DMS 273 (cell line): ENCODE measurements around the gene CCDC57.
"Not testable (repeated sequence)": the region's sequence is repeated elsewhere in the genome, so short reads cannot be mapped to it uniquely, and the experiment has no call there.

ENCODE experiments used
- DNase-seq: peaks from one replicate; lab custom pipeline; 2025; ENCODE audit not compliant: unreplicated experiment; lab: John Stamatoyannopoulos, UW

The CCDC57 gene

GRCh38 chr17:82225368-82226029, 12.9 kb upstream of the CCDC57 start:
- DNase-seq: no peak

DNA sequence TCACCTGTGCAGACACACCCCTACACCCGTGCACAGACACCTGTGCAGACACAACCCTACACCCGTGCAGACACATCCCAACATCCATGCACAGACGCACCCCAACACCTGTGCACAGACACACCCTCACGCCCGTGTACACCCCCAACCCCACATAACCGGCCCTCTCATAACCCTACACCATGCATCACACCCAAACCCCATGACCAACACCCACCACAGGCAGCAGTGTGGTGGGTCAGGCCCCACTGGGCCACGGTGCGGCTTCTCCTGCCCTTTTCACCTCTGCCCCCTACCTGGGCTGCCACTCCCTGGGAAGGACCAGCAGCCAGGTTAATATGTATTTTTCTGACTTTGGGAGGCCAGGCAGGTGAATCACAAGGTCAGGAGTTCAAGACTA, 12.0 kb upstream of the CCDC57 start:
- no peak for DNase-seq

- DNase-seq: no peak
Measured at GRCh38 chr17:82223517-82223916, 10.9 kb upstream of the CCDC57 start.

- DNase-seq: no peak
Measured at GRCh38 chr17:82222816-82223215, 10.2 kb upstream of the CCDC57 start.

DNA sequence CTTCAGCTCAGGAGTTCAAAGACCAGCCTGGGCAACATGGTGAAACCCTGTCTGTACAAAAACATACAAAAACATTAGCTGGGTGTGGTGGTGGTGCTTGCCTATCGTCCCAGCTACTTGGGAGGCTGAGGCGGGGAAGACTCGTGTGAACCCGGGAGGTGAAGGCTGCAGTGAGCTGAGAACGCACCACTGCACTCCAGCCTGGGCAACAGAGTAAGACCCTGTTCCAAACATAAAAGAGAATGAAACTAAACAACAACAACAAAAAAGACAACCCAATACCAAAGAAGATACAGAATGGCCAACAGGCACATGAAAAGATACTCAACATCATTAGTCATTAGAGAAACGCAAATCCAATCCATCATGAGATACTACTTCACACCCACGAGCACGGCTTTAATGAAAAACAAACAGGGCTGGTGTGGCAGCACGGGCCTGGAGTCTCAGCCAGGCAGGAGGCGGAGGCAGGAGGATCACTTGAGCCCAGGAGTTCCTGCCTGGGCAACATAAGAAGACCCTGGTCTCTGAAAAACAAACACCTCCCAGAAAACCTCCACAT, 8.8 kb upstream of the CCDC57 start:
- no peak for DNase-seq

GRCh38 chr17:82219753-82220709, 7.4 kb upstream of the CCDC57 start:
- DNase-seq: no peak

DNA sequence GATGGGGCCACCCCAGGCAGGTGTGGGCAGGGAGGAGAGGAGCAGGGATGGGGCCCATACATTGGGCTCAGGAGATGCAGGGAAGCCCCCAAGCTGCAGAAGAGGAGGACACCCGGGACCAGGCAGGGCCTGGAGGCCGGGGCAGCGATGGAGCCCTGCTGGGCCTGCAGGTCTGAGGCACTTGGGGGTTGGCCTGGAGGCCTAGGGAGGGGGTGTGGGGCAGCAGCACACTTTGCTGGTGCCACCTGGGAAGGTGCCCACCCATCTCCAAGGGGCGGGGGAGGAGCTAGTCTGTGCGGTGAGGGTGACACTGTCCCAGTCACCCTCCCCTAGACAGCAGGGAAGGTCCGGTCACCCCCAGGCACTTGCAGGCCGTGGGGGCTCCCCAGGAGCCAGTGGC, 6.4 kb upstream of the CCDC57 start:
- DNase-seq: no peak

DNA sequence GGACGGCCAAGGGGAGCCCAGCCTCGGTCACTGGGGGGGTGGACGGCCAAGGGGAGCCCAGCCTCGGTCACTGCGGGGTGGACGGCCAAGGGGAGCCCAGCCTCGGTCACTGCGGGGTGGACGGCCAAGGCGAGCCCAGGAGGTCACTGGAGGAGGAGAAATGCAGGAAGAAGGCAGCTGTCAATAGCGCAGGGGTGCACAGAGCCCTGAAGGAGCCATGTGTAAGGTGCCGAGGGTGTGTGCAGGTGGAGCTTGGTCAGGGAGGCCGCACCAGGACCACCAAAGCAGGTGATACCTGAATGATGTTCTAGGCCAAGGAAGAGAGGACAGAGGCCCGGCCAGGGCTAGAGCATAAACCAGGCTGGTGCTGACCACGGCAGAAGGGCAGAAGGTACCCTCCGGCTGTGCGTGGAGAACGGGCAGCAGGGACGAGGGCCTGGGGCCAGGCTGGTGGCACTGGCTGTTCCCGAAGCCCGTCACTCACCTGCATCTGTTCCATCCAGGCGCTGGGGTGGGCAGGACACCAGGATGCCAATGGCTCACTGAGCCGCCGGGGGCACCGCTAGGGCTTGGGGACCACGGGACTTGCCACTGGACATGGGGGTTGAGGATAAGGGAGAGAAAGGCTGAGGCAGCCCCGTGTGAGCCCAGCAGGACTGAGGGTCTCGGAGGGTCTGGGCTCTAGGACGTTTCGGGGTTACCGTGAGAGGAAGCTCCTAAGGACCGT, 5.9 kb upstream of the CCDC57 start:
- DNase-seq: no peak

DNA sequence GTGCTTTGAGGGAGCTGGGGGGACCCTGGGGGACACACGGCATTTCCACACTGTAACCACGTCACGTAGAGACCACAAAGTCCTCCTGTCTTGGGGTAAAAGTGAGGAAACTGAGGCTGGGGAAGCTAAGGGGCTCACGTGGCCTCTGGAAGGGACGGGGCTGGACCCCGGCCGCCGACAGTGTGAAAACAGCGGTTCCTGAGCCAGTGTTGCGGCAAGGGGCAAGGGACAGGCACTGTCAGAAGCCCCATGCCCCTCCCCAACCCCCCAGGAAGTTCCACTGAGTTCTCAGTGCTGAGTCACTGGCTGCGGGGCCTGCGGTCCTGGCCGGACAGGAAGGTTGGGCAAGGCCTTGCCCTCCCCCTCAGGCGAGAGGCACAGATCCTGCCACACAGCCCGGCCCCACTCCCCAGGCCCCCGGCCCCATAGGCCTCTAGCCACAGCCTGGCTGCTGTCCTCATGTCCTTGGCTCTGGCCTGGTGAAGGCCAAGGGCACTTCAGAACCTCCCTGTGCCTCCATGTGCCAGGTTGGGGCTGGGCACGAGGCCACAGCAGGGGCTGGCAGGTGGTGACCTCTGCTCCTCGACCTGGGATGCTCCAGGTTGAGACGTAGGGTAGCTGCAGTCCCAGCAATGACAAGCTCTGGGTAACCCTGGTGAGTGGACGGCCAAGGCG, 5.0 kb upstream of the CCDC57 start:
- no peak for DNase-seq

GRCh38 chr17:82217120-82217529, 4.5 kb upstream of the CCDC57 start:
- DNase-seq: no peak

DNA sequence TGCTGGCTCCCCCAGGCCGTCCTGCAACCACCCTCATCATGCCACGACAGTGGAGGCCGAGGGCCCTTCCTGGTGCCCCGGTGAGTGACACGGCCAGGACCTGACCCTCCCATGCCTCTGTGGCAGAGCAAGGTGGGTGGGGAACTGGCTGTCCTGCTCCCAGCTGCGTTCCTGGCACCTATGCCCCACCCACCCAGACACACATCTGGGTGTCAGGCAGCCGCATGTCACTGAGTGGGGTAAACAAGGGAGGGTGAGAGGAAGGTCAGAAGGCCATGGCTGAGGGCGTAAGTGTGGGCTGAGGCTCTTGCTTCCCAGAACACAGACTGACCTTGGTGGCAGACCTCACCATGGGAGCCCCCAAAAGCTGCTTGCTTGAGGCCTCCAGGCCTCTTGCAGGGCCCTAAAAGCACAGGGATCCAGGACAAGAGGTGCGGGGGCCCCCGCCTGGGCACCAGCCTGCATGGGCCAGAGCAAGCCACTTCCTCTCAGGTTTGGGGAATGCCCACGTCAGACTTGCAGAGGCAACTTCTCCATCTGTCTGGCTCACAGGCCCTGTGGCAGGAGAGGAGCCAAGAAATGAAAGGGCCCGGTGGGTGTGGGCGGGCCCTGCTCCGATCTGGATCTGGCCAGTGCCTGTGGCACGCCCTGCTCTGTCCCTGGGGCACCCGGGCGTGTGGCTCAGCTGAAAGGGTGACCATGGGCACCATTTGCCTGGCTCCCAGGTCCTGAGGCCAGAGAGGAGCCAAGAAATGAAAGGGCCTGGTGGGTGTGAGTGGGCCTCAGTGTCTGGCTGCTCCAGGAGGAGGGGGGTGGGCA, 3.9 kb upstream of the CCDC57 start:
- peak; percentile 89 for DNase-seq

DNA sequence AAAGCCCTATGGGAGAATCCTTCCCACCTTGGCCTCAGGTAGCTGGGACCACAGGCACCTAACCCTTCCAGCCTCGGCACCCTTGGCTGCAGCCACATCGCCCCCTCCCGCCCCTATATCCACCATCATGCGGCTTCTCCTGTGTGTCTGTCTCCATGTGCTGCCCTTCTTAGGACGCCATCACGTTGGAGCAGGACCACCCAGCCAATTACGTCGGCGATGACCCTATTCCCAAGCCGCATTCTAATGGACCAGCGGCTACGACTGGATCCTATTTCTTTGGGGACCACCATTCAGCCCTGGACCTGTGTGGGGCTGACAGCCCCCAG, 3.3 kb upstream of the CCDC57 start:
- DNase-seq: no peak

- DNase-seq: peak; percentile 47
Measured at GRCh38 chr17:82215095-82215971, 2.7 kb upstream of the CCDC57 start.

- DNase-seq: no peak
Measured at GRCh38 chr17:82214012-82214628, 1.5 kb upstream of the CCDC57 start.

DNA sequence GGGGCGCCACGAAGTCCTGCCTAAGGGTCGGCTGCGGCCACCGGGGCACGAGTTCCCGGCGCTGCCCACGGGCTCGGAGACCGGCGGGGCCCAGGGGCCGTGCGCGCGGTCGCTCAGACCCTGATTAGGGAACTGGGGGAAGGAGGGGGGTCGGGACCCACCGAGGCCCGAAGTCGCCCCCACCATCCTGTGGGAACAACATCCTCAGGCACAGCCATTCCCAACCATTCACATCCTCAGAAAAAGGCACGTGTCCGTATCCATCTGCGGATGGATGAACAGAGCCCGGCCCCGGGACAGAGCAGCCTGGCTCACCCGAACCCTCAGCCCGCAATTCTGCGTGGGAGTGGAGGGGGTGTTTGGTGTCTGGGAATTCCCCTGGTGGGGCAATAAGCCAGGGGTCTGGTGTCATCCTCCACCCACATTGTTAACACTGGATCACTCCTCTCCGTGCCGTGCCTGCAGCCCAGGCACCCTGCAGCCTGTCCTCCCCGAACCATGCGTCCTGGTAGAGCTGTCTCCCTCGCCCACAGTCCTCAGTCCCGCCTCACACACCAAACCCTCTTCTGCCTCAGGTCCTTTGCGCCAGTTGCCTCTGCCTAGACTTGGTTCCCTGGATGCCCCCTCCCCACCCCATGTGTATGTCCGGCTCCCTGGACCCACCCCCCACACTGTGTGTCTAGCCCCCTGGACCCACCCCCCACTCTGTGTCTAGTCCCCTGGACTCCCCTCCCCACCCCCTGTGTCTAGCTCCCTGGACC, 789 bp upstream of the CCDC57 start:
- DNase-seq: peak; percentile 87

DNA sequence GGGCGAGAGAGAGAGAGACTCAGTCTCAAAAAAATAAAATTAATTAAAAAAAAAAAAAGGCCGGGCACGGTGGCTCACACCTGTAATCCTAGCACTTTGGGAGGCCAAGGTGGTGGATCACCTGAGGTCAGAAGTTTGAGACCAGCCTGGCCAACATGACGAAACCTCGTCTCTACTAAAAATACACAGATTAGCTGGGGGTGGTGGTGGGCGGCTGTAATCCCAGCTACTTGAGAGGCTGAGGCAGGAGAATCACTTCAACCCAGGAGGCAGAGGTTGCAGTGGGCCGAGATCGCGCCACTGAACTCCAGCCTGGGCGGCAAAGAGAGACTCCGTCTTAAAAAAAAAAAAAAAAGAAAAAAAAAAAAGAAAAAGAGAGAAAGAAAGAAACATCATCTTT, 2.0 kb downstream of the CCDC57 start:
- DNase-seq: not testable (repeated sequence)

DNA sequence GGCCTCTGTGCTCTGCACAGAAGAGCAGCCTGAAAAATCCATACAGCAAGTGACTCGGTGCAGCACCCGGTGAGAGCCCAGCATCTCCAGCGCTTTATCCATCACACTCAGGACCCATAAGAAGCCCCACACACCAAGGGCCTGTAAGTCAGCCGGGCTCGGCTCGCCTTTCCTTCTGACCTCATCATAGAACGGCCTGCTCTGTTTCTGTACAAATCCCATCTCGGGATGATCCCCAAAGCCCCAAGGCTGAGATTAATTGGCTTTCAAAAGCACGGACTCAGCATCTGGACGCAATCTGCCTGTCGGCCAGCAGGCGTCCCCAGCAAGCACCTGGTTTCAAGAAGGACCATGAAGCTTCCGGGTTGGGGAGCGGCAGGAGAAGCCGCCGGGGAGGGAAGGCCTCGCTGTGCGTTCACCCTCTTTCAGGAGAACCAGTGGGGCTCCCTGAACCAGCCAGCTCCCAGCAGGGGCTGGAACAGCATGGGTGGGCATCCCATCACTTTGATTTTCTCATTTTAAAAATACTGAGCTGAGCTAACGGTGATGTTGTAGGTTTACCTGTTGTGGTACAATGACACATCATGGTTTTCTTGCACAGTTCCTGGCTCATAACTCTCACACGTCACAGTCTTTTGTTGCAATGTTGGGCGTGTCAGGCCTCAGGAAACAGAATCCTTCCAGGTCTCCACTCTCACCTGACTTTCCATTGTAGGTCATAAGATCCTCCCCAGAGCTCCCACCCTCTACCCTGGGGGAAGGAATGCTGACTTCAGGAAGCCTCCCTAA, 6.7 kb downstream of the CCDC57 start:
- DNase-seq: peak; percentile 93
